Omental fat pad (tissue), 4 donors: ENCODE measurements around the gene TMEM92. TPM values are rescaled to one million over a fixed set of nuclear protein-coding genes. Genes with fewer than 3 reads are reported as not detected.

Source experiments
- ATAC-seq: fragments of 150-250 bp; one replicate; pipeline ENCODE4 v1.9.1; 2016; ENCODE audit warnings: mild to moderate bottlenecking, moderate library complexity; ENCODE audit not compliant: low FRiP score
- DNase-seq: peaks from one replicate; pipeline ENCODE4 v3.0.0-alpha.2; 2019; ENCODE audit warnings: low spot score
- CTCF ChIP-seq, 3 donors: fragments of 450-650 bp; IDR thresholded peaks; one replicate each; pipeline ENCODE4 v1.5.1; 2016 to 2017; ENCODE audit warnings: antibody characterized with exemption in 3 of 3, mild to moderate bottlenecking in 3 of 3, moderate library complexity in 2 of 3
- total RNA-seq, 4 donors: library from RNA; depleted of rRNA; stranded (reverse); fragments of >200 nt; gene quantifications; one replicate each; pipeline ENCODE4 v1.1.0, GENCODE V29; 2016

Gene TMEM92
- total RNA-seq, 4 donors from 2014 or later = 0.93 TPM; not detected in 3

DNA sequence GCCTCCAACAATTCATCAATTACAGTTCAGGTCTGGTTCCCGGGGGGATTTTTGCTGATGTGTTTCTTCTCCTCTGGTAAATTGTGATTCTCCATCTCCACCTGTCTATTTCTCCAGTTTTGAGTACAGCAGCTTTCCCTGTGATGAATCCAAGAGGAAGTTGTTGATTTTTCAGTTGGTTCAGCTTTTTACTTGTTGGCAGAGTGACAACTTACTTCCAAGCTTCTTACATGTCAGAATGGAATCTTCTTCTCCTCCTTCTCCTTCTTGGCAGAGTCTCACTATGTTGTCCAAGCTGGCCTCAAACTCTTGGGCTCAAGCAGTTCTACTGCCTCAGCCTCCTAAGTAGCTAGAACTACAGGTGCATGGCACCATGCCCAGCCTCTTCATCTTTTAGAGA, 33.4 kb upstream of the TMEM92 start:
- ATAC-seq (no peak), DNase-seq (no peak)
- TF ChIP-seq CTCF (IDR thresholded peaks at IDR 0.05) = no peak

DNA sequence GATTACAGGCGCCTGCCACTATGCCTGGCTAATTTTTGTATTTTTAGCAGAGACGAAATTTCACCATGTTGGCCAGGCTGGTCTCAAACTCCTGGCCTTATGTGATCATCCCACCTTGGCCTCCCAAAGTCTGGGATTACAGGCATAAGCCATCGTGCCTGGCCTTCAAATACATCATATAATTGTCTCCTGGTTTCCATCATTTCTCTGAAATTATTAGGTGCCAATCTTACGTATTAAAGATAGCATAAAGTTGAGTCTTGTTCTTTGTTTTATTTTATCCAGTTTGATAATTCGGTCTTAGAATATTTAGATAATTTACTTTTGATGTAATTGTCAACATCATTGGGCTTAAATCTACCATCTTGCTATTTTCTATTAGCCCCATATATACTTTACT, 32.8 kb upstream of the TMEM92 start:
- DNase-seq (no peak), ATAC-seq (no peak)
- no peak for TF ChIP-seq CTCF (IDR thresholded peaks at IDR 0.05)

GRCh38 chr17:50244771-50245170, 29.5 kb upstream of the TMEM92 start:
- no peak for ATAC-seq
- DNase-seq = no peak
- TF ChIP-seq CTCF (IDR thresholded peaks at IDR 0.05) = no peak

DNA sequence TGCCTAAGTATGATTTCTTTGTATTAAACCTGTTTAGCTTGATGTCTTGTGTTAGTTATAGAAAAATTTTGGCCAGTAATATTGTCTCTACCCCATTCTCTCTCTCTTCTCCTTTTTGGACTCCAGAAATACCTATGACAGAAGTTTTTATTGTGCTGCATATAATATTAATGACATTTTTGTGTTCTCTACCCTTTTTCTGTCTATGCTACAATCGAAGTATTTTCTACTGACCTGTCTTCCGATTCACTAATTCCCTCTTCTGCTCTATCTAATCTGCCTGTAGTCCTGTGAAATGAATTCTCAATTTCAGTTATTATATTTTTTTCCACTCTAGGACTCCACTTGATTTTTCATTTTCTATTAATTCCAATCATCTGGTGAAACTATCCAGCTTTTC, 26.0 kb upstream of the TMEM92 start:
- no peak for TF ChIP-seq CTCF (IDR thresholded peaks at IDR 0.05)
- no peak for ATAC-seq

DNA sequence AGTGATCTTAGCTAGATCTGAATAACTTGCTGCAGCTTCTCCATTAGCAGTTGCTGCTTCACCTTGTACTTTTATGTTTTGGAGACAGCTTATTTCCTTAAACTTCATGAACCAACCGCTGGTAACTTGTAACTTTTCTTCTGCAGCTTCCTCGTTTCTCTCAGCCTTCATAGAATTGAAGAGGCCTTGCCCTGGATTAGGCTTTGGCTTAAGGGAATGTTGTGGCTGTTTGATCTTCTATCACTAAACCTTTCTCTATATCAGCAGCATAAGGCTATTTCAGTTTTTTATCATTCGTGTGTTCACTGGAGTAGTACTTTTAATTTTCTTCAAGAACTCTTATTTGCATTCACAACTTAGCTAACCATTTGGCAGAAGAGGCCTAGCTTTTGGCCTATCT, 21.5 kb upstream of the TMEM92 start:
- ATAC-seq = no peak
- DNase-seq = no peak
- no peak for TF ChIP-seq CTCF (IDR thresholded peaks at IDR 0.05)

More for the DNA sequence above, 26.0 kb upstream of the TMEM92 start:
- DNase-seq = no peak

DNA sequence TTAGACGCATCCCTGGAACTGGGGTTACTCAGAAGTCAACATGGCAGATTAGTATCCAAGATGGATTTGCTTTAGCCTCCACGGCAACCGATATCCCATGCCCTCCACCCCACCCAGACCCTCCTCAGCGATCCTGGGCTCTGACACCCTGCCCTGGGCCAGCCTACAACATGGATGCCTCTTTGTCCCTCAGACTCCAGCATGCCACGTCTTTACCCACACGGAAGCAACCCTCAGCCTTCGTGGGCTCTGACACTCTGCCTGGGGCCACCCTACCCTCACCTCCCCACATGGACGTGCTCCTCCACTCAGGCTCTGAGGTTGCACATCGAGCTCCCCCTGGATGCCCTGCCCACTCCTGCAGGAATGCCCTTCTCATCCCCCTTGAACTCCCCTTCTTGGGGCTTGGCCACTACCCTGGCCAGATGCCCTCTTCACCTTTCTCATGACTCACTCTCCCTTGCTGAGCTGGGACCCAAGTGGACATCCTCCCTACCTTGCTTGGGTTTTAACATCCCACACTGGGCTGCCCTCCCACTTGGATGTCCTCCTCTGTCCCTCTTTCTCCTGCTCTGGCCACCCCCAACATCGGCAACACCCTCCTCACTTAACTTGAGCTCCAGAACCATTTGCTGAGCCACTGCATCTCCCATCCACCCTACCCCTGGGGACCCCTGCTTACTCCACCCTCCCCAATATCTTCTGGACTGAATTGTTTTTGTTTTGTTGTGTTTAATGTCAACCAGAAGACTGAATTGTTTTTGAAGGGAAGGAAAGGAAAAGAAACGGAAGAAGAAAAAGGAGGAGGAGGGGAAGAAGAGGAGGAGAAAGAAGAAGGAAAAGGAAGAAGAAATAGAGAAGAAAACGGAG, 18.3 kb upstream of the TMEM92 start:
- ATAC-seq = no peak
- no peak for TF ChIP-seq CTCF (IDR thresholded peaks at IDR 0.05)
- DNase-seq = no peak
